Activated CD4-positive, alpha-beta T cell treated with anti-CD3 and anti-CD28 coated beads, Interleukin-2, amount 10 ng/mL, durations not matched to agents 7 days and 5 days (primary cell): ENCODE results near the gene TRIM49D2. TPM values are rescaled to one million over a fixed set of nuclear protein-coding genes. Genes with fewer than 3 reads are reported as not detected.
"Not testable (repeated sequence)": the region's sequence is repeated elsewhere in the genome, so short reads cannot be mapped to it uniquely, and the experiment has no call there.

ENCODE experiments used
- CTCF ChIA-PET: fragments of 350-600 bp; sonication (Branson Sonifier 250); formaldehyde crosslinking; loops from one replicate; lab custom pipeline; 2021; ENCODE audit warnings: antibody characterized with exemption; lab: Charles Lee
- POLR2A ChIA-PET: fragments of 350-600 bp; sonication (Branson Sonifier 250); formaldehyde crosslinking; loops from one replicate; lab custom pipeline; 2021; ENCODE audit warnings: antibody characterized with exemption; lab: Charles Lee
- DNase-seq: peaks from one replicate; pipeline ENCODE4 v3.0.0-alpha.2; 2020
- H3K27ac Mint-ChIP-seq: one replicate; pipeline ENCODE4 v1.8.0; 2021; ENCODE audit warnings: mild to moderate bottlenecking, moderate library complexity, mixed read lengths
- H3K27me3 Mint-ChIP-seq: one replicate; pipeline ENCODE4 v1.8.0; 2021; ENCODE audit warnings: mixed read lengths
- H3K36me3 Mint-ChIP-seq: one replicate; pipeline ENCODE4 v1.8.0; 2021; ENCODE audit warnings: low read depth, mixed read lengths
- H3K4me1 Mint-ChIP-seq: one replicate; pipeline ENCODE4 v1.8.0; 2021; ENCODE audit warnings: mixed read lengths
- H3K4me3 Mint-ChIP-seq: one replicate; pipeline ENCODE4 v1.8.0; 2021; ENCODE audit warnings: mild to moderate bottlenecking, moderate library complexity, mixed read lengths
- H3K9me3 Mint-ChIP-seq: one replicate; pipeline ENCODE4 v1.8.0; 2021; ENCODE audit warnings: mixed read lengths
- total RNA-seq, 2 experiments: library from RNA; stranded (reverse); gene quantifications; one replicate each; pipeline ENCODE4 v1.2.3, GENCODE V29; 2021

TRIM49D2 gene, protein sequence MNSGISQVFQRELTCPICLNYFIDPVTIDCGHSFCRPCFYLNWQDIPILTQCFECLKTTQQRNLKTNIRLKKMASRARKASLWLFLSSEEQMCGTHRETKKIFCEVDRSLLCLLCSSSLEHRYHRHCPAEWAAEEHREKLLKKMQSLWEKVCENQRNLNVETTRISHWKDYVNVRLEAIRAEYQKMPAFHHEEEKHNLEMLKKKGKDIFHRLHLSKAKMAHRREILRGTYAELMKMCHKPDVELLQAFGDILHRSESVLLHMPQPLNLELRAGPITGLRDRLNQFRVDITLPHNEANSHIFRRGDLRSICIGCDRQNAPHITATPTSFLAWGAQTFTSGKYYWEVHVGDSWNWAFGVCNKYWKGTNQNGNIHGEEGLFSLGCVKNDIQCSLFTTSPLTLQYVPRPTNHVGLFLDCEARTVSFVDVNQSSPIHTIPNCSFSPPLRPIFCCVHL
- not detected for total RNA-seq

DNA sequence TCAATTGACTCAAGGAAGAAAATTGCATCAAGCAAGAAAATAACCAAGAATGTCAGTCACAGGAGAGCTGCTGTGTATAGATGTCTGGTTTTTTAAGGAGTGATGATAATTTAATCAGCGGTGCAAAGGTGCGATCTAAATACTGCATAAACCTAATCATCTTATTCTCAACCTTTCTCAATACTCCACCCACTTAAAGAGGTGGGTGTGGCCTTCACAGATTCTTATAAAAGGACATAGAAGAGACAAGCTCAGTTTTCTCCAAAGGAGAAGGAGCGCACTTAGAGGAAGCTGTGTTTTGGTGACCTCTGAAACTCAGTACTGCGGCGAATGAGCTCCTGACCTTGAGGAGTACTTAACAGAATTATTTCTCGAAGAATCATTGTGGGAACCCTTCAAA is at the start of gene TRIM49D2:
Gene TRIM49D2 (plus strand): TSS at position 301 of the 400 bp plus-strand sequence. CDS start 2,698 bp downstream, outside the sequence.
- H3K27me3 Mint-ChIP-seq, H3K4me3 Mint-ChIP-seq, H3K4me1 Mint-ChIP-seq, H3K9me3 Mint-ChIP-seq, H3K36me3 Mint-ChIP-seq, DNase-seq, POLR2A ChIA-PET, CTCF ChIA-PET, H3K27ac Mint-ChIP-seq: not testable (repeated sequence)

DNA sequence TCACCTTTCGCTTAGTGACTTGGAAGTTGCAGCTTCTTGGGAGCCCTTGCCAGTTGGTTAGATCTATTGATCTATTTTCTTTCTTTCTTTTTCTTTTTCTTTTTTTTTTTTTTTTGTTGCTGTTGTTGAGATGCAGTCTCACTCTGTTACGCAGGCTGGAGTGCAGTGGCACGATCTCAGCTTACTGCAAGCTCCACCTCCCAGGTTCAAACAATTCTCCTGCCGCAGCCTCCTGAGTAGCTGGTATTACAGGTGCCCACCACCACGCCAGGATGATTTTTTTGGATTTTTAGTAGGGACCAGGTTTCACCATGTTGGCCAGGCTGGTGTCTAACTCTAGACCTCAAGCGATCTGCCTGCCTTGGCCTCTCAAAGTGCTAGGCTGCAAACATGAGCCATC is 46.4 kb upstream of the TRIM49D2 start:
- DNase-seq, H3K27ac Mint-ChIP-seq, H3K9me3 Mint-ChIP-seq, POLR2A ChIA-PET, CTCF ChIA-PET, H3K36me3 Mint-ChIP-seq, H3K27me3 Mint-ChIP-seq, H3K4me1 Mint-ChIP-seq, H3K4me3 Mint-ChIP-seq: not testable (repeated sequence)

DNA sequence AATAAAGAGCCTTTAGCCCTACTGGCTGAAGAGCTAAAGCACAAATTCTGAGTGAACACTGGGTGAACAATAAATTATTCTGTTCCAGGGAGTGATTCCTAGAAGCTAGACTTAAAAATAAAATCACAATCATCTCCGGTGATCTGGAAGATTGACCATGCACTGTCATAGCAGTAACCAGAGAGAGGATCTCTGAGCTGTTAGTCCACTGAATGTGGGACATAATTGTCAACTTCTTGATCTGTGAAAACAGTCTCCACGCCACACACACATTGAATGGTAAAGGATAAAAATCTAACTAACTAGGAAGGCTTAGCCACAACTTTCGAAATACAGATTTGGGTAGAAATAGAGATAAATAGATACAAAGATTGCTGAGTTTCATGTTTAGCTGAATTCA is 30.6 kb upstream of the TRIM49D2 start:
- POLR2A ChIA-PET, H3K27me3 Mint-ChIP-seq, H3K9me3 Mint-ChIP-seq, H3K4me3 Mint-ChIP-seq, H3K27ac Mint-ChIP-seq, CTCF ChIA-PET, DNase-seq, H3K4me1 Mint-ChIP-seq, H3K36me3 Mint-ChIP-seq: not testable (repeated sequence)

DNA sequence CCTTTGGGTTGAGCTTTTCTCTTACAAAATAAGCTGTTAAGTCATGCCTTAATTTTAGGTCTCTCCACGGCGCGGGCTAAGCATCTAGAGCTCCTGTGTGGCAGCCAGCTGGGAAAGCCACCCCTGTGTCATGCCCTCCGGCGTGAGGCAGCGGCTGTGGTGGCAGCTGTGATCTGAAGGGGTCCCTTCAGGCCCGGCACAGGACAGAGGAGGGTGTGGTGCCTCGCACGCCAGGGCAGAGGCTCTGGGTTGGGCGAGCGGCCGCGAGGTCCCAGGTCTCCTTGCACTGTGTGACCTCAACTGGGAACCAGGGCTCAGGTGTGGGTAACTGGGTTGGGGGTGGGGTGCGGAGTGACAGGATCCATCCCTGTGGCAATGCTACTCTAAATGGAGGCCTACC is 23.1 kb upstream of the TRIM49D2 start:
- H3K36me3 Mint-ChIP-seq, H3K27me3 Mint-ChIP-seq, POLR2A ChIA-PET, CTCF ChIA-PET, H3K4me3 Mint-ChIP-seq, H3K27ac Mint-ChIP-seq, DNase-seq, H3K9me3 Mint-ChIP-seq, H3K4me1 Mint-ChIP-seq: not testable (repeated sequence)

DNA sequence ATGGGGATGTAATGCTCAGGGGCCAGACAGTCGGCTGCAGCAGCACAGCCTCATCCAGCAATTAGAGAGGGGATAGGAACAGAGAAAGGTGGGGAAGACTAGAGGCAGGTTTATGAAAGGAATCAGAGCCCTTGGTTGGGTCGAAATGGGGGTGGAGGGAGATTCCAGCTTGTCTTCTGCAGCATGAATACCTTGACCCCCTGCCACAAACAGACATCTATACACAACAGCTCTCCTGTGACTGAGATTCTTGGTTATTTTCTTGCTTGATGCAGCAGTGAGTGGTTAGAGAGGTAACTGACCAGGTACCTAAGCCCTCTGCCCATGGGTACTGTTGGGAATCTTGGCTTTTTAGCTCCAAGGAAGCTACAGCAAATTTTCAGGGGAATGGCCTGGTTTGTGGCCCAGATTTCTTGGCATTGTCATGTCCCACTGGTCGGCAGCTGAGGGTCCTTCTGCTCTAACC is 1.6 kb upstream of the TRIM49D2 start, which contains the start of gene TRIM49D1:
Gene TRIM49D1 (minus strand): TSS at position 51 of the 466 bp plus-strand sequence. CDS start 4,535 bp downstream, outside the sequence.
- DNase-seq, result no peak
- Mint-ChIP-seq H3K4me1 (no peaks in the 10 kb centered on the region), H3K4me3 (no peak within 1 kb of the TSS), H3K27me3 (no peaks in the 10 kb centered on the region), H3K27ac (no peak within 1 kb of the TSS), H3K36me3 (no peaks in the 10 kb centered on the region), H3K9me3 (no peaks in the 10 kb centered on the region)
- ChIA-PET POLR2A (no interaction called here), CTCF (no interaction called here)

DNA sequence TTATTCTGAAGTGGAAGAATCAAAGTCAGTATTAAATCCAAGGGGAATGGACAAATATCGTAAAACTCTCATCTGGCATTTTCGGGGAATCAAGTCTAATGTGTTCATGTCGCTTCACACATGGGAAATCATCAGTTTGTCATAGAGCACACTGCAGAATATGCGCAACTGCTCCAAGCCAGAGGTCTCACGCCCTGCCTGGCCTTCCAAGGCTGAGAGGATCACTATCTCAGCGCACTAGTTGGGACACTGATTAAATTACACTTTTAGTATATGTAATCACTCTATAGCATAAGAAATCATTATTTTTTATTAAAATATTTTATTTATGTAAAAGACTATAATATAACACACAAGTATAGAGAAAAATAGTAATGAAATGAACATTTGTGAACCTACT is 37.0 kb downstream of the TRIM49D2 start:
- H3K9me3 Mint-ChIP-seq, DNase-seq, POLR2A ChIA-PET, H3K36me3 Mint-ChIP-seq, CTCF ChIA-PET, H3K4me1 Mint-ChIP-seq, H3K27ac Mint-ChIP-seq, H3K4me3 Mint-ChIP-seq, H3K27me3 Mint-ChIP-seq: not testable (repeated sequence)

DNA sequence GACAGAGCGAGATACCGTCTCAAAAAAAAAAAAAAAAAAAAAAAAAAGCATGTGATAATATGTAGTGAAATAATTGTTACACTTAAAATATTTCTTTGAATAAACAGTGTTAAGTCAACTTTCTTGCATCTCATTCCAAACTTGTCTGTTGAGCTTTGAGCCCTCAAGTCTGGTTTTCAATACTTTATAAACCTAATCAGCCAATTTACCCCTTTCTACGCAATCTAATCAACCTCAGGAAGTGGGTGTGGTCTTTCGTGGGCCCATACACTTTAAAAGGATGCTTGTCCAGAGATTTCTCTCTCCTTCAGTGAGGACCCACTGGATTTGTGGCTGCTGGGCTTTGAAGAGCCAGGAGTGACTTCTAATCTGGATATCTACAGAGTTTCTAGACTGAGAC is 41.9 kb downstream of the TRIM49D2 start, which contains the start of gene TRIM64:
Gene TRIM64 (plus strand): TSS at position 301 of the 400 bp plus-strand sequence. CDS start 2,467 bp downstream, outside the sequence.
- H3K4me3 Mint-ChIP-seq, H3K27ac Mint-ChIP-seq, H3K9me3 Mint-ChIP-seq, DNase-seq, H3K27me3 Mint-ChIP-seq, H3K4me1 Mint-ChIP-seq, CTCF ChIA-PET, H3K36me3 Mint-ChIP-seq, POLR2A ChIA-PET: not testable (repeated sequence)

Other genes starting within 250 kb of the TRIM49D2 start
- not detected for gene TRIM77, start 213.8 kb upstream of the TRIM49D2 start, total RNA-seq
- not detected for gene TRIM49, start 115.5 kb upstream of the TRIM49D2 start, total RNA-seq
- gene TRIM64B, start 45.6 kb upstream of the TRIM49D2 start, total RNA-seq, result not detected
- gene TRIM49D1, start 1.8 kb upstream of the TRIM49D2 start, total RNA-seq, result not detected
- gene TRIM64, start 42.0 kb downstream of the TRIM49D2 start, total RNA-seq, result not detected
- not detected for gene TRIM49C, start 107.0 kb downstream of the TRIM49D2 start, total RNA-seq
- gene UBTFL1, start 161.9 kb downstream of the TRIM49D2 start, total RNA-seq, result not detected
- gene NAALAD2, start 210.6 kb downstream of the TRIM49D2 start, total RNA-seq, result not detected